Activated CD8-positive, alpha-beta T cell treated with anti-CD3 and anti-CD28 coated beads for 36 hours (primary cell): Measurements from ENCODE around the gene GNAZ. TPM values are rescaled to one million over a fixed set of nuclear protein-coding genes. Genes with fewer than 3 reads are reported as not detected.

ENCODE experiments used
- ATAC-seq: fragments of 200-7000 bp; cut with Tn5 transposase; one replicate; pipeline ENCODE4 v1.10.0; 2021; ENCODE audit warnings: mild to moderate bottlenecking, moderate library complexity
- CTCF ChIA-PET: fragments of 350-600 bp; sonication (Branson Sonifier 250); formaldehyde crosslinking; loops from one replicate; lab custom pipeline; 2021; ENCODE audit warnings: antibody characterized with exemption; lab: Charles Lee
- POLR2A ChIA-PET: fragments of 350-600 bp; sonication (Branson Sonifier 250); formaldehyde crosslinking; loops from one replicate; lab custom pipeline; 2021; ENCODE audit warnings: antibody characterized with exemption; lab: Charles Lee
- DNase-seq: peaks from one replicate; pipeline ENCODE4 v3.0.0-alpha.2; 2020
- H3K27ac Mint-ChIP-seq: one replicate; pipeline ENCODE4 v1.8.0; 2021; ENCODE audit warnings: mild to moderate bottlenecking, mixed read lengths
- H3K27me3 Mint-ChIP-seq: one replicate; pipeline ENCODE4 v1.8.0; 2021; ENCODE audit warnings: mixed read lengths
- H3K36me3 Mint-ChIP-seq: one replicate; pipeline ENCODE4 v1.8.0; 2021; ENCODE audit warnings: low read depth, mixed read lengths
- H3K4me1 Mint-ChIP-seq: one replicate; pipeline ENCODE4 v1.8.0; 2021; ENCODE audit warnings: low read depth, mixed read lengths
- H3K4me3 Mint-ChIP-seq: one replicate; pipeline ENCODE4 v1.8.0; 2021; ENCODE audit warnings: mild to moderate bottlenecking, moderate library complexity, mixed read lengths
- H3K9me3 Mint-ChIP-seq: one replicate; pipeline ENCODE4 v1.8.0; 2021; ENCODE audit warnings: mixed read lengths
- CTCF ChIP-seq: fragments of 200-600 bp; IDR thresholded peaks from one replicate; pipeline ENCODE4 v1.8.0; 2022; ENCODE audit warnings: antibody characterized with exemption, mild to moderate bottlenecking
- intact Hi-C: fragments of 100-400 bp; cut with micrococcal nuclease; formaldehyde crosslinking; loops from one replicate; pipeline ENCODE4 v1.10.0; 2022
- total RNA-seq, 2 experiments: library from RNA; stranded (reverse); gene quantifications; one replicate each; pipeline ENCODE4 v1.2.3, GENCODE V29; 2021

The GNAZ gene
- total RNA-seq, 2 experiments from 2014 or later = 0.50 to 0.56 TPM

- no peak overlapping the region for H3K4me3 Mint-ChIP-seq
- no peaks in the 10 kb centered on the region for H3K27me3 Mint-ChIP-seq
These were observed 10.4 kb downstream of the GNAZ start for GRCh38 chr22:23080613-23081290.

GRCh38 chr22:23082534-23083314, 12.4 kb downstream of the GNAZ start:
- ChIA-PET CTCF (no interaction called here), POLR2A (no interaction called here)
- no peak for DNase-seq
- Mint-ChIP-seq H3K4me1 (peaks cover 3% of the 10 kb centered on the region), H3K27me3 (no peaks in the 10 kb centered on the region), H3K4me3 (no peak overlapping the region), H3K27ac (no peak overlapping the region), H3K9me3 (no peaks in the 10 kb centered on the region), H3K36me3 (no peaks in the 10 kb centered on the region)
- intact Hi-C loops = no loop called here
- ATAC-seq = no peak
- TF ChIP-seq CTCF = no peak

More at GRCh38 chr22:23080613-23081290, 10.4 kb downstream of the GNAZ start:
- intact Hi-C loops = no loop called here
- no peak overlapping the region for H3K27ac Mint-ChIP-seq
- no peak for TF ChIP-seq CTCF
- ATAC-seq (peak; percentile 42), DNase-seq (peak; percentile 13)
- ChIA-PET CTCF (no interaction called here), POLR2A (no interaction called here)
- H3K9me3 Mint-ChIP-seq = no peaks in the 10 kb centered on the region
- peaks cover 3% of the 10 kb centered on the region for H3K4me1 Mint-ChIP-seq
- H3K36me3 Mint-ChIP-seq = no peaks in the 10 kb centered on the region

- no peaks in the 10 kb centered on the region for H3K27me3 Mint-ChIP-seq
- no peaks in the 10 kb centered on the region for H3K9me3 Mint-ChIP-seq
These were observed 13.1 kb downstream of the GNAZ start for GRCh38 chr22:23083315-23084021.

GRCh38 chr22:23084453-23085350, 14.4 kb downstream of the GNAZ start:
- Mint-ChIP-seq H3K27ac (no peak overlapping the region), H3K4me3 (no peak overlapping the region), H3K4me1 (peaks cover 4% of the 10 kb centered on the region), H3K27me3 (no peaks in the 10 kb centered on the region), H3K9me3 (no peaks in the 10 kb centered on the region), H3K36me3 (no peaks in the 10 kb centered on the region)
- intact Hi-C loops = no loop called here
- ATAC-seq (no peak), DNase-seq (no peak)
- POLR2A ChIA-PET = no interaction called here
- CTCF ChIA-PET = no interaction called here
- TF ChIP-seq CTCF = no peak

More at GRCh38 chr22:23083315-23084021, 13.1 kb downstream of the GNAZ start:
- no peak for TF ChIP-seq CTCF
- ATAC-seq = no peak
- Mint-ChIP-seq H3K4me1 (peaks cover 4% of the 10 kb centered on the region), H3K36me3 (no peaks in the 10 kb centered on the region), H3K27ac (no peak overlapping the region), H3K4me3 (no peak overlapping the region)
- intact Hi-C loops = no loop called here
- DNase-seq = no peak
- CTCF ChIA-PET = no interaction called here
- POLR2A ChIA-PET = no interaction called here
